ENCODE measurements around the gene GSTA2.

Gene GSTA2

GRCh38 chr6:52726741-52727535 is 36.3 kb downstream of the GSTA2 start:
- no peak overlapping the region for H3K4me3 ChIP-seq (ENCODE audit: low read depth, low read length)
- no peak for DNase-seq (ENCODE audit: low read depth, low spot score)
- TF ChIP-seq, protein P1, sequence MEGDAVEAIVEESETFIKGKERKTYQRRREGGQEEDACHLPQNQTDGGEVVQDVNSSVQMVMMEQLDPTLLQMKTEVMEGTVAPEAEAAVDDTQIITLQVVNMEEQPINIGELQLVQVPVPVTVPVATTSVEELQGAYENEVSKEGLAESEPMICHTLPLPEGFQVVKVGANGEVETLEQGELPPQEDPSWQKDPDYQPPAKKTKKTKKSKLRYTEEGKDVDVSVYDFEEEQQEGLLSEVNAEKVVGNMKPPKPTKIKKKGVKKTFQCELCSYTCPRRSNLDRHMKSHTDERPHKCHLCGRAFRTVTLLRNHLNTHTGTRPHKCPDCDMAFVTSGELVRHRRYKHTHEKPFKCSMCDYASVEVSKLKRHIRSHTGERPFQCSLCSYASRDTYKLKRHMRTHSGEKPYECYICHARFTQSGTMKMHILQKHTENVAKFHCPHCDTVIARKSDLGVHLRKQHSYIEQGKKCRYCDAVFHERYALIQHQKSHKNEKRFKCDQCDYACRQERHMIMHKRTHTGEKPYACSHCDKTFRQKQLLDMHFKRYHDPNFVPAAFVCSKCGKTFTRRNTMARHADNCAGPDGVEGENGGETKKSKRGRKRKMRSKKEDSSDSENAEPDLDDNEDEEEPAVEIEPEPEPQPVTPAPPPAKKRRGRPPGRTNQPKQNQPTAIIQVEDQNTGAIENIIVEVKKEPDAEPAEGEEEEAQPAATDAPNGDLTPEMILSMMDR (IDR thresholded peaks at IDR 0.05; ENCODE audit: low read depth, low read length), result no peak
- in situ Hi-C loops (cut with HindIII; ENCODE audit: low sequenced_read_pairs), result no loop called here

DNA sequence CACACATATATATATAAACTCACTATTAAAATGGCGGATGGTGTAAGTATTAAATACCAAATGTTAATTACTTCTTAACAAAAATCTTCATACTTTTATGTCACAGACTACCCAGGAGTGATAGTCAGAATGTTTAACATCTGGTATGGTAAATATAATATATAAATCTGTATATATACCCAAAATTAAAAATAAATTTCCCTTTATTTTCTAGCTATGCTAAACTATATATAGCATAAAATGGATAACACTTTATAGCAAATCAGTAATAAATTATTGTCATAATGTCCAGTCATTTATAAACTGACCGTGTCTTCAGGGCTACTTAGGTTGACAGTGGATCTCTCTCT is 37.1 kb downstream of the GSTA2 start:
- TF ChIP-seq, protein P1 (IDR thresholded peaks at IDR 0.05; ENCODE audit: low read depth, low read length), result no peak
- no peak for DNase-seq (ENCODE audit: low read depth, low spot score)
- H3K4me3 ChIP-seq (ENCODE audit: low read depth, low read length), result no peak overlapping the region
- in situ Hi-C loops (cut with HindIII; ENCODE audit: low sequenced_read_pairs), result no loop called here

DNA sequence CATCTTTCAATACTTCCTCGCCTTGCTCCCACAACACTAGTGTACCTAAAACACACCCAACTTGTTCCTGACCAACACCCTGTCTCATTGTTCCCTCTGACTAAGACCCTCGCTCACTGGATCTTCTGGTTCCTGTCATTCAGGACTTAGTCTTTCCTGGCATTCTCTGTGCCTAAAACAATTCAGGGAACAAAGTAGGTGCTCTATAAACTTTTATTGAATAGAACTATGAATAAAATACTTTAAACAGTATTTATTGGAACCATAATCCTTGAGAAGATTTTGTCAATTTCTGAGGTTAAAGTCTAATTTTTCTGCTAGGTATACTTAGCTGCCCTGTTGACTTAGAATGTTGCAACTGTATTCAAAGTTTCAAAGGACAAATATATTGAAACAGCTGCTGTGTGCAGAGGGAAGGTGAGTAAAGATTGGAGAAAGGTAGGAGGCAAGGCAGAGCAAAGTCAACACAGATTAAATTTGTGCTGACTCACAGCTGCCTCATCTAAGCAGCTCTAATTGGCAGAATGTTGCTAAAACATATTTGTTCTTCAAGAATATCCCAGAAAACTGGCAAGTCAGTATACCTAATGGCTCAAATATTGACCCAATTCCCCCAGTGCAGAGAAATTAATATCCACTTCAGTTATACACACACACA is 37.6 kb downstream of the GSTA2 start:
- no peak overlapping the region for H3K4me3 ChIP-seq (ENCODE audit: low read depth, low read length)
- in situ Hi-C loops (cut with HindIII; ENCODE audit: low sequenced_read_pairs), result no loop called here
- TF ChIP-seq, protein P1 (IDR thresholded peaks at IDR 0.05; ENCODE audit: low read depth, low read length), result no peak
- DNase-seq (ENCODE audit: low read depth, low spot score), result peak; percentile 12

DNA sequence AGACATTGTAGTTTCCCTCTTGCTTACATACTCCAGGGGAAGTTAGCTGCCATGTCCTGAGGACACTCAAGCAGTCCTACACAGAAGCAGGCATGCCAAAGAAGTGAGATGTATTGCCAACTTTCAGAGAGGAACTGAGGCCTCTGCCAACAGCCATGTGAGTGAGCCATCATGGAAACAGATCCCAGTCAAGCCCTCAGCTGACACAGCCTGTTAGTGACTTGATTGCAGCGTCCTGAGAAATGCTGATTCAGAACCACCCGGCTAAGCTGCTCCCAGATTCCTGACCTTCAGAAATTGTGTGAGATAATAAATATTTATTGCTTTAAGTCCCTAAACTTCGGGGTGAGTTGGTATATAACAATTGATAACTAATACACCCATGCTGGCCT is 38.1 kb downstream of the GSTA2 start:
- in situ Hi-C loops (cut with HindIII; ENCODE audit: low sequenced_read_pairs), result no loop called here
- H3K4me3 ChIP-seq (ENCODE audit: low read depth, low read length), result no peak overlapping the region
- TF ChIP-seq, protein P1 (IDR thresholded peaks at IDR 0.05; ENCODE audit: low read depth, low read length), result no peak
- no peak for DNase-seq (ENCODE audit: low read depth, low spot score)

DNA sequence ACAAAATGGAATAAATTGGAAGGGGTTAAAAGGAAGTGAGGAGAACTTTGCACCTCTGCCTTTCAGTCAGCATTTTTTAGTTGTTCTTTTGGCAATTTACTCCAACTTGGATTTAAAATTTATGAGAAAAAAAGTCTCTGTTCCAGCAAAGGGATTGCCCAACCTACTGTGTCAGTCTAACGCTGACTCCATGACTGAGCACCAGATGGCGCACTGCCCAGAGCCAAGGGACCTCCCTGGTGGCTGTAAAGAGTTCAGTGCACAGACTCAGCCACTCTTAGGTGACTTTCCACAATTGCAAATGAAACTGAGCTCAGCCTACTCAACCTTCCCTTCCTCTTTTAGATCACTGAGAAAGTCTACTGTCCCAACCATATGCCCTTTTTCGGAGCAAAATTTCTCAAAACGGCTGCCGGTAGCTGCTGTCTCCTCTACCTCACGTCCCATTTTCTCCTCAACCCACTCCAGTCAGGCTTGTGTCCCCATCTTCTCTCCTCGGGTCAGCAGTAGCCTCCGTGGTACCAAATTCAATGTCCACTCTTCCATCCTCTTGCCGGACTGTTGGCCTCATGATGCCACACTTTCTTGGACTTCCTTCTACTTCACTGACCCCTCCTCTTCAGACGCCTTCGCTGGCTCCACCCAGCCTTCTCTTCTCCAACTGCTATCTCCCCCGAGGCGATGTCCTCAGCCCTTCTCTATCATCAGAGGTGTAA is 38.7 kb downstream of the GSTA2 start:
- TF ChIP-seq, protein P1 (IDR thresholded peaks at IDR 0.05; ENCODE audit: low read depth, low read length), result peak; percentile 66
- H3K4me3 ChIP-seq (ENCODE audit: low read depth, low read length), result no peak overlapping the region

DNA sequence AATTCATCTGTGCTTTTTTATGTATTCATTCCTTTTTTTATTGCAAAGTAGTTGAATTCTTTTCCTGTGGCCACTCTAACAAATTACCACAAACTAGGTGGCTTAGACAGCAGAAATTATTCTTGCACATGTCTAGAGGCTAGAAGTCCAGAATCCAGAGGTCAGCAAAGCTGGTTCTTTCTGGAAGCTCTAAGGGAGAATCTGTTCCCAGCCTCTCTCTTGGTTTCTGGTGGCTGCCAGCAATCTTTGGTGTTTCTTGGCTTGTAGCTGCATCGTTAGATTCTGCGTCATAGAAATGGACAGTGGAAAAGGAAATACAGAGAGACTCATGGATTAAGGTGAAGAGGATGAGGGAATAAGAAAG is 39.3 kb downstream of the GSTA2 start:
- TF ChIP-seq, protein P1 (IDR thresholded peaks at IDR 0.05; ENCODE audit: low read depth, low read length), result no peak
- peak; percentile 41 for DNase-seq (ENCODE audit: low read depth, low spot score)
- in situ Hi-C loops (cut with HindIII; ENCODE audit: low sequenced_read_pairs), result no loop called here
- no peak overlapping the region for H3K4me3 ChIP-seq (ENCODE audit: low read depth, low read length)

More for the DNA sequence above, 38.7 kb downstream of the GSTA2 start:
- in situ Hi-C loops (cut with HindIII; ENCODE audit: low sequenced_read_pairs), result no loop called here
- DNase-seq (ENCODE audit: low read depth, low spot score), result peak; percentile 49
